ELR (cell line): ENCODE measurements around the gene DHRS3.
"Not testable (repeated sequence)": the region's sequence is repeated elsewhere in the genome, so short reads cannot be mapped to it uniquely, and the experiment has no call there.

Experiments used
- DNase-seq: peaks from one replicate; pipeline ENCODE4 v3.0.0-alpha.2; 2015; ENCODE audit warnings: low read depth

Gene DHRS3

GRCh38 chr1:12573015-12573825, 44.8 kb downstream of the DHRS3 start:
- no peak for DNase-seq

- peak; percentile 31 for DNase-seq
Measured at GRCh38 chr1:12572522-12572921, 45.5 kb downstream of the DHRS3 start.

GRCh38 chr1:12570291-12570690, 47.7 kb downstream of the DHRS3 start:
- no peak for DNase-seq

- no peak for DNase-seq
Measured at GRCh38 chr1:12568009-12568767, 49.8 kb downstream of the DHRS3 start.

GRCh38 chr1:12567288-12567819, 50.7 kb downstream of the DHRS3 start:
- no peak for DNase-seq

GRCh38 chr1:12566484-12567287, 51.3 kb downstream of the DHRS3 start:
- no peak for DNase-seq

- DNase-seq: no peak
Measured at GRCh38 chr1:12565966-12566352, 52.1 kb downstream of the DHRS3 start.

- no peak for DNase-seq
Measured at GRCh38 chr1:12565094-12565965, 52.7 kb downstream of the DHRS3 start.

GRCh38 chr1:12564251-12564650, 53.8 kb downstream of the DHRS3 start:
- not testable (repeated sequence) for DNase-seq

GRCh38 chr1:12562955-12563576, 54.9 kb downstream of the DHRS3 start:
- no peak for DNase-seq

- no peak for DNase-seq
Measured at GRCh38 chr1:12561121-12561520, 56.9 kb downstream of the DHRS3 start.

GRCh38 chr1:12556957-12557935, 60.8 kb downstream of the DHRS3 start:
- no peak for DNase-seq

- DNase-seq: peak; percentile 38
Measured at GRCh38 chr1:12556368-12556930, 61.6 kb downstream of the DHRS3 start.

GRCh38 chr1:12555411-12556367, 62.3 kb downstream of the DHRS3 start:
- DNase-seq: no peak

- DNase-seq: no peak
Measured at GRCh38 chr1:12554521-12555305, 63.3 kb downstream of the DHRS3 start.

- DNase-seq: no peak
Measured at GRCh38 chr1:12553963-12554362, 64.0 kb downstream of the DHRS3 start.
